HG02938 (cell line): Measurements from ENCODE around the gene OSBPL10.
"Not testable (repeated sequence)": the region's sequence is repeated elsewhere in the genome, so short reads cannot be mapped to it uniquely, and the experiment has no call there.

ENCODE experiments used
- ATAC-seq: cut with Tn5 transposase; IDR thresholded peaks from one replicate; pipeline ENCODE4 v1.9.1; 2021; ENCODE audit warnings: mild to moderate bottlenecking, moderate library complexity; ENCODE audit not compliant: unreplicated experiment

The OSBPL10 gene

GRCh38 chr3:31721676-31722075 is 259.4 kb downstream of the OSBPL10 start:
- no peak for ATAC-seq

- ATAC-seq: no peak
These were observed 266.4 kb downstream of the OSBPL10 start for GRCh38 chr3:31714495-31715280.

- no peak for ATAC-seq
These were observed 267.2 kb downstream of the OSBPL10 start for GRCh38 chr3:31713816-31714215.

GRCh38 chr3:31710123-31710803 is 270.8 kb downstream of the OSBPL10 start:
- ATAC-seq: no peak

- no peak for ATAC-seq
These were observed 271.5 kb downstream of the OSBPL10 start for GRCh38 chr3:31709526-31709925.

GRCh38 chr3:31709005-31709404 is 272.1 kb downstream of the OSBPL10 start:
- no peak for ATAC-seq

GRCh38 chr3:31707286-31707685 is 273.8 kb downstream of the OSBPL10 start:
- ATAC-seq: no peak

GRCh38 chr3:31705736-31706135 is 275.3 kb downstream of the OSBPL10 start:
- ATAC-seq: no peak

- ATAC-seq: no peak
These were observed 276.4 kb downstream of the OSBPL10 start for GRCh38 chr3:31704591-31705179.

GRCh38 chr3:31704156-31704555 is 276.9 kb downstream of the OSBPL10 start:
- ATAC-seq: no peak

- no peak for ATAC-seq
These were observed 279.8 kb downstream of the OSBPL10 start for GRCh38 chr3:31701286-31701685.

GRCh38 chr3:31699309-31699953 is 281.6 kb downstream of the OSBPL10 start:
- no peak for ATAC-seq

GRCh38 chr3:31696815-31697548 is 284.1 kb downstream of the OSBPL10 start:
- ATAC-seq: no peak

- ATAC-seq: no peak
These were observed 285.1 kb downstream of the OSBPL10 start for GRCh38 chr3:31696009-31696297.

- ATAC-seq: no peak
These were observed 285.6 kb downstream of the OSBPL10 start for GRCh38 chr3:31695280-31696008.

GRCh38 chr3:31693346-31693745 is 287.7 kb downstream of the OSBPL10 start:
- ATAC-seq: no peak

GRCh38 chr3:31692751-31693150 is 288.3 kb downstream of the OSBPL10 start:
- no peak for ATAC-seq

GRCh38 chr3:31690771-31691170 is 290.3 kb downstream of the OSBPL10 start:
- no peak for ATAC-seq

- not testable (repeated sequence) for ATAC-seq
These were observed 291.5 kb downstream of the OSBPL10 start for GRCh38 chr3:31689523-31689922.

GRCh38 chr3:31688984-31689383 is 292.1 kb downstream of the OSBPL10 start:
- ATAC-seq: no peak
